GM12801 (cell line): ENCODE results near the gene BSND.

Source experiments
- CTCF ChIP-seq: IDR thresholded peaks from one replicate; pipeline ENCODE4 v1.5.1; 2011; ENCODE audit warnings: control low read depth; ENCODE audit not compliant: insufficient read length; ENCODE audit errors: extremely low read depth

Gene BSND

GRCh38 chr1:54984131-54984842, 14.4 kb upstream of the BSND start:
- TF ChIP-seq CTCF, result no peak

GRCh38 chr1:54985556-54985955, 13.2 kb upstream of the BSND start:
- no peak for TF ChIP-seq CTCF

GRCh38 chr1:54986025-54986424, 12.7 kb upstream of the BSND start:
- no peak for TF ChIP-seq CTCF

GRCh38 chr1:54986533-54986932, 12.2 kb upstream of the BSND start:
- TF ChIP-seq CTCF, result no peak

- TF ChIP-seq CTCF, result no peak
These were observed 11.3 kb upstream of the BSND start for GRCh38 chr1:54987427-54987826.

- no peak for TF ChIP-seq CTCF
These were observed 10.6 kb upstream of the BSND start for GRCh38 chr1:54987919-54988705.

GRCh38 chr1:54988975-54989374, 9.8 kb upstream of the BSND start:
- no peak for TF ChIP-seq CTCF
